Stimulated activated CD4-positive, alpha-beta T cell treated with anti-CD3 and anti-CD28 coated beads, Interleukin-1b, Interleukin-23, amount 100 ng/mL, for 24 hours (primary cell): Measurements from ENCODE around the gene NEK8.
"Not testable (repeated sequence)": the region's sequence is repeated elsewhere in the genome, so short reads cannot be mapped to it uniquely, and the experiment has no call there.

Experiments
- DNase-seq, 4 experiments: peaks; one replicate each; pipeline ENCODE4 v3.0.0-alpha.2; 2020; ENCODE audit warnings: low read depth in 4 of 4, low spot score in 1 of 4

Gene NEK8

GRCh38 chr17:28725166-28725659, 3.4 kb upstream of the NEK8 start:
- no peak for DNase-seq

- peak in 1 of 4 experiments; percentile 55 for DNase-seq
Observed at GRCh38 chr17:28725660-28726225, 2.8 kb upstream of the NEK8 start.

DNA sequence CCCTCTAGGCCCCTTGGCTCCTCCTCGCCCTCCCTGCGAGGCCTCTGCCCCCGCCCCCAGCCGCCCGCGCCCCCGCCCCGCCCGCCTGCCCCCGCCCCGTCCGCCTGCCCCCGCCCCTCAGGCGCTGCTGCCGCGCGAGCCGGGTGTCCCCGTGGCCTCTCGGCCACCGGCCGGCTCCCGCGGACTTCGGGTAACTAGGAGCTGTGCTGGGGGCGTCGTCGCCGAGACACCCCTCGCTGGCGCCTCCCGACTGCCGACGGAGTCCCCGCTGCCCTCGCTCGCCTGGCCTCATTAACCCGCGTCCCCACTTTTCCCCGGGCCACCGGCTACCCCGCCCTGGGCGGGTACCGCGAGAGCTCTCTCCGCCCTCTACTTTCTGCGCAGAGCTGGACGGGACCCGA, 2.4 kb upstream of the NEK8 start, which contains the start of gene TLCD1:
TLCD1 (minus strand) TSS at position 8 of the 401 bp plus-strand sequence. CDS start 136 bp downstream, outside the sequence.
- peak in 2 of 4 experiments; percentile 71 to 75 for DNase-seq

- peak; percentile 81 to 92 (median 86) for DNase-seq
Observed at GRCh38 chr17:28726627-28727491, 1.7 kb upstream of the NEK8 start.

DNA sequence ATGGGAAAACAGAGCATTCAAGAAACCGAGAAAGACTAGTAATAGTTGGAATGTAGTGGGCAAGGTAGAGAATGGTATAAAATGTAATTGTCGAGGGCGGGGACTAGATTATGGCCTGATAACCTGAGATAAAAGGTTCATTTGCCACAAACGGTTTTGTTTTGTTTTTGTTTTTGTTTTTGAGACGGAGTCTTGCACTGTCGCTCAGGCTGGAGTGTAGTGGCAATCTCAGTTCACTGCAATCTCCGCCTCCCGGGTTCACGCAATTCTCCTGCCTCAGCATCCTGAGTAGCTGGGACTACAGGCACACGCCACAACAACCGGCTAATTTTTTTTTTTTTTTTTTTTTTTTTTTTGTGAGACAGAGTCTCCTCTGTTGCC, 1.4 kb downstream of the NEK8 start:
- no peak for DNase-seq

DNA sequence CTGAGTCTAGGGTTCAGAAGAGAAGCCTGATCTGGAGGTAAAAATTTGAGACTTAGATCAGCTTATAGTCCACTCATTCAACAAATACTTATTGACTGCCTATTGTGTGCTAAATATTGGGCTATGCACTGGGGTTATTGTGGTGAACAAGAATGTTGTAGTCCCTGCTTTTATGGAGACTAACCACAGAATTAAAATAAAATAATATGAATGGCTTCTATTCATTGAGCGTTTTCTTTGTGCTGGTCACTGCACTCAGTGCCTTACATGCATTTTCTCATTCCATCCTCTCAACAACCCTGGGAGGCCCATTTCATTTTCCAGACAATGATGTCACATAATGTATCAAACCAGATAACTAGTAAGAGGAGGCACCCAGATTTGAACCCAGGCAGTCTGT, 4.8 kb downstream of the NEK8 start:
- no peak for DNase-seq

DNA sequence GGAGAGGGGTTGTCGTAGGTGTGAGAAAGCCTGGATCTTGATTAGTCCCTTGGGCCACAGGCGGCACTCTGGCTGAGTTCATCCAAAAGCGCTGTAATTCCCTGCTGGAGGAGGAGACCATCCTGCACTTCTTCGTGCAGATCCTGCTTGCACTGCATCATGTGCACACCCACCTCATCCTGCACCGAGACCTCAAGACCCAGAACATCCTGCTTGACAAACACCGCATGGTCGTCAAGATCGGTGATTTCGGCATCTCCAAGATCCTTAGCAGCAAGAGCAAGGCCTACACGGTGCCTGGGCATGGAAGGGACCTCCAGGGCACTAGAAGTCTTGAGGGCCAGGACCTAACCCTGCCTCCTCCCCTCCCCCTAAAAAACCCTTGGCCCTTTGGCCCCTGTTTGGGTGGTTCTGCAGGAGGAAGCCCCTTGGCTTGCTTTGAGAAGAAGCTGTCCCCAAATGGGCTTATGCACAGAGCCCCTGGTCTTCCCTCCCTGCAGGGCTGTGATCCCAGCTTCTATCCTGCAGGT, 6.2 kb downstream of the NEK8 start:
- DNase-seq, result no peak

GRCh38 chr17:28735242-28735722, 6.7 kb downstream of the NEK8 start:
- no peak for DNase-seq

DNA sequence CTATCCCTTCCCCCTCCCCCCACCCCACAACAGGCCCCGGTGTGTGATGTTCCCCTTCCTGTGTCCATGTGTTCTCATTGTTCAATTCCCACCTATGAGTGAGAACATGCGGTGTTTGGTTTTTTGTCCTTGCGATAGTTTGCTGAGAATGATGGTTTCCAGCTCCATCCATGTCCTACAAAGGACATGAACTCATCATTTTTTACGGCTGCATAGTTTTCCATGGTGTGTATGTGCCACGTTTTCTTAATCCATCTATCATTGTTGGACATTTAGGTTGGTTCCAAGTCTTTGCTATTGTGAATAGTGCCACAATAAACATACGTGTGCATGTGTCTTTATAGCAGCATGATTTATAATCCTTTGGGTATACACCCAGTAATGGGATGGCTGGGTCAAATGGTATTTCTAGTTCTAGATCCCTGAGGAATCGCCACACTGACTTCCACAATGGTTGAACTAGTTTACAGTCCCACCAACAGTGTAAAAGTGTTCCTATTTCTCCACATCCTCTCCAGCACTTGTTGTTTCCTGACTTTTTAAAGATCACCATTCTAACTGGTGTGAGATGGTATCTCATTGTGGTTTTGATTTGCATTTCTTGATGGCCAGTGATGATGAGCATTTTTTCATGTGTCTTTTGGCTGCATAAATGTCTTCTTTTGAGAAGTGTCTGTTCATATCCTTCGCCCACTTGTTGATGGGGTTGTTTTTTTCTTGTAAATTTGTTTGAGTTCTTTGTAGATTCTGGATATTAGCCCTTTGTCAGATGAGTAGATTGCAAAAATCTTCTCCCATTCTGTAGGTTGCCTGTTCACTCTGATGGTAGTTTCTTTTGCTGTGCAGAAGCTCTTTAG, 7.6 kb downstream of the NEK8 start:
- not testable (repeated sequence) for DNase-seq

DNA sequence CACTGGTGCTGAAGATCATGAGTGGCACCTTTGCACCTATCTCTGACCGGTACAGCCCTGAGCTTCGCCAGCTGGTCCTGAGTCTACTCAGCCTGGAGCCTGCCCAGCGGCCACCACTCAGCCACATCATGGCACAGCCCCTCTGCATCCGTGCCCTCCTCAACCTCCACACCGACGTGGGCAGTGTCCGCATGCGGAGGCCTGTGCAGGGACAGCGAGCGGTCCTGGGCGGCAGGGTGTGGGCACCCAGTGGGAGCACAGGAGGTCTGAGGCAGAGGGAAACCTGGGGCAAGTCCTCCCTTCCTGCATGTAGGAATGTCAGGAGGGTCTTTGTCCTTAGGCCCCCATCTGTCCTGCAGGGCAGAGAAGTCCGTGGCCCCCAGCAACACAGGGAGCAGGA, 8.7 kb downstream of the NEK8 start:
- no peak for DNase-seq

DNA sequence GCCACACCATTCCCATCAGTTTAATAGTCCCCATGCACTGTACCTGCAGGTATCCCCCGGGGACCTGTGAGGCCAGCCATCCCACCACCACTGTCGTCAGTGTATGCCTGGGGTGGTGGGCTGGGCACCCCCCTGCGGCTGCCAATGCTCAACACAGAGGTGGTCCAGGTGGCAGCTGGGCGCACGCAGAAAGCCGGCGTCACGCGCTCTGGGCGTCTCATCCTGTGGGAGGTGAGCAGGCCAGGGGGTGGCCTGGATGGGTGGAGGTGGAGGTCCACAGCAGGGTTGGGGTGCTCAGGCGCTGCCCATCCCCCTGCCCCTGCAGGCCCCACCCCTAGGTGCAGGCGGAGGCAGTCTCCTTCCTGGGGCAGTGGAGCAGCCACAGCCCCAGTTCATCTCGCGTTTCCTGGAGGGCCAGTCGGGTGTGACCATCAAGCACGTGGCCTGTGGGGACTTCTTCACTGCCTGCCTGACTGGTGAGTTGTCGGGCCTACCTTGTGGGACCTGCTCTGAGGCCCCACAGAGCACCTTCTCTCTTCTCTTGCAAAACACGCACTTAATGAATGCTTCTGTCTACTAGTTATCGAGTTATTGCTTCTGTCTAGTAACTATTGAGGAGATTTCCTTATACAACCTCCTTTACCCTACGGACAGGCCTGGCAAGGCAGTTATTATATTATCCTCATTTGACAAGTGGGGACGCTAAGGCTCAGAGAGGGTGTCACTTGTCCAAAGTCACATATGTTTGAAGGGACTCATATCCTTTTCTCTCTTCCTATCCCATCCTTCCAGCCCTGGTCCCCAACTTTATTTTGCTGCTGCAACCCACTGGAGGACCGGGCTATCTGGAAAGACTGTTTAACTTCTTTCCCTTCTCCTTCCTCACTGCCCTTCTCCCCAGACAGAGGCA, 9.4 kb downstream of the NEK8 start:
- DNase-seq, result no peak

DNA sequence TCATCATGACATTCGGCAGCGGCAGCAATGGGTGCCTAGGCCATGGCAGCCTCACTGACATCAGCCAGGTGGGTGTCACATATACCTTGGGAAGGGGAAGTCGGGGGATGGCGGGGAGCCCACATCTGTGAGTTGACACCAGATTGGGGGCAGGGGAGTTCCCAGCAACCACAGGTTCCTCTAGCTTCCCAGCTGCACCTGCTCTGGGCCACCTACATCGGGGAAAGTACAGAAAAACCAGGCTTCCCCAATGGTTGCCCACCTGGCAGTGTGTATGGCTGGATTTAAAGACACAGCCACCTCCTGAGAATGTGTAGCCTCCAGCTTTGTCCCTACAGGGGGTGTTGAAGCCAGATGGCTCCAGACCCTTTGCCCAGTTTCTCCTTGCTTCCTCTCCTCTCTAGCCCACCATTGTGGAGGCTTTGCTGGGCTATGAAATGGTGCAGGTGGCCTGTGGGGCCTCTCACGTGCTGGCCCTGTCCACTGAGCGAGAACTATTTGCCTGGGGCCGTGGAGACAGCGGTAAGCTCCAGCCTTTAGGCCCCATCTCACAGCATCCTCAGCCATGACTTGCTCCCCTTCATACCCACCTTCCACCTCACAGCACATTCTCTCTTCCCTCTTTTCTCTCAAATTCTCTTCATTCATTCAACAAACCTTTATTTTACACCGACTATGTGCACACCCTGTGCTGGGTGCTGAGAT, 10.2 kb downstream of the NEK8 start:
- no peak for DNase-seq

GRCh38 chr17:28740406-28741357, 12.1 kb downstream of the NEK8 start:
- no peak for DNase-seq

GRCh38 chr17:28741358-28742349, 13.1 kb downstream of the NEK8 start:
- DNase-seq, result no peak

DNA sequence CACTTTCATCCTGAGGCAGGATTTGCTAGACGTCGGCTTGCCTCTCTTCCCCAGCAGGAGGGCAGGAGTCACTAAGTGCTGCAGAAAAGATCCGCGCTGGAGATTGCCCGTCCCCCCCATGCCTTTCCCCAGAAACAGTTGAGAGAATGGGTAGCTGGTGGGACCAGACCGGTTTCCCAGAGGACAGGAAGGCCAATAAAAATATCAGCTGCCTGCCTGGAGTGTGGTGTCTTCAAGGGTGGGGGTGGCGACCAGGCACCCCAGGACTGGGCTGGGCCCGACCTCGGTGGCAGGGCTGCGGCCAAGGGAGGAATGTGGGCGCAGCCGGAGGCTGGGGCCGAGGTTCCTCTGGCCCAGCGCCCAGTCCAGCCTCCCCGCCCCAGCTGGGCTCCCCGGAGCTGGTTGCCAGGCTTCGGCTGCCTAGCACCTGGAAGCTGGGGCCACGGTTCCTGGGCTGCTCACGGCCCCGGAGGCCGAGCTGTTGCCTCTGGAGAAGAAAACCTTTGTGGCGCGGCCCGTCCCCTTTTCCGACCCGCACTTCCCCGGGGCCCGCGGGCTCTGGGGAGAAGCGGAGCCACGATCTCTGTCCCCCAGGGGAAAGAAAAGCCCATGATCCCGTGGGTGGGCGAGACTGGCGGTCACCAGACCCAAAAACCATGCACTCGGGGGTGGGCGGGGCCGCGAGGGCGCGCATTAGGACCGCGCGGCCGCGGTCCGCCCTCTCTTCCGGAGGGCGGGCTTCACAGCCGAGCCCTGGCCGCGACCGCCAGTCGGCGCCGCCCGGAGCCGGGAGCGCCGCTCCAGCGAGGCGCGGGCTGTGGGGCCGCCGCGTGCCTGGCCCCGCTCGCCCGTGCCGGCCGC, 14.9 kb downstream of the NEK8 start, which contains the start of gene TRAF4:
TRAF4 (plus strand) TSS at position 769 of the 861 bp plus-strand sequence. CDS start 102 bp downstream, outside the sequence.
- DNase-seq, result peak in 2 of 4 experiments; percentile 65 to 80
